ENCODE measurements around the gene MAP1A. TPM values are rescaled to one million over a fixed set of nuclear protein-coding genes. Genes with fewer than 3 reads are reported as not detected.

Gene MAP1A
- total RNA-seq, 2 donors from 2014 or later = 23.8 to 24.5 TPM

DNA sequence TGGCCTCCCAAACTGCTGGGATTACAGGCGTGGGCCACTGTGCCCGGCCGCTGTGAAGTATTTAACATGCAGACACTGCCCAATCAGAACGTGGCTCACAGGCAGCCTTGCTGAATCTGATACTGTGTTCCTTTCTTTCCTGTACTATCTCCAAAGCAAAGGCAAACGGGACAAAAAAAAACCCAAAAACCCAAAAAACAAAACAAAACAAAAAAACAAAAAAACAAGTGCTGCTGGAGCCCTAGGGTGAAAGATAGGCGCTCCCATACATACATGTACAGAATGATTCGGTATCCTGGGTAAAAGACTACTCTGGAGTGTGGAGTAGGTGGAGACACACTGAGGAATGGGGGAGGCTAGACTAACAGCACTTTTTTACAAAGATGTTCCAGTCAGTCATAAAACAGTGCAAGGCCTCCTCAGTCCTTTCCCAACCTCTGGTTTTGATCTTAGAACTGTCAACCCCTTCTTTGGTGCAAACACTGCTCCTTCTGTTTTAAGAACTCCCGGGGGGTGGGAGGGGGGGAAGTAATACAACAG lies 7.7 kb upstream of the MAP1A start:
- intact Hi-C loops (cut with DNase I) = loop anchor here in 1 of 2 donors (1.0 kb wide), 1 partner anchor 16 kb away; the partner anchor contains the start of gene TP53BP1
- peak in 1 of 2 donors; percentile 0 for ATAC-seq
- no peak for DNase-seq

DNA sequence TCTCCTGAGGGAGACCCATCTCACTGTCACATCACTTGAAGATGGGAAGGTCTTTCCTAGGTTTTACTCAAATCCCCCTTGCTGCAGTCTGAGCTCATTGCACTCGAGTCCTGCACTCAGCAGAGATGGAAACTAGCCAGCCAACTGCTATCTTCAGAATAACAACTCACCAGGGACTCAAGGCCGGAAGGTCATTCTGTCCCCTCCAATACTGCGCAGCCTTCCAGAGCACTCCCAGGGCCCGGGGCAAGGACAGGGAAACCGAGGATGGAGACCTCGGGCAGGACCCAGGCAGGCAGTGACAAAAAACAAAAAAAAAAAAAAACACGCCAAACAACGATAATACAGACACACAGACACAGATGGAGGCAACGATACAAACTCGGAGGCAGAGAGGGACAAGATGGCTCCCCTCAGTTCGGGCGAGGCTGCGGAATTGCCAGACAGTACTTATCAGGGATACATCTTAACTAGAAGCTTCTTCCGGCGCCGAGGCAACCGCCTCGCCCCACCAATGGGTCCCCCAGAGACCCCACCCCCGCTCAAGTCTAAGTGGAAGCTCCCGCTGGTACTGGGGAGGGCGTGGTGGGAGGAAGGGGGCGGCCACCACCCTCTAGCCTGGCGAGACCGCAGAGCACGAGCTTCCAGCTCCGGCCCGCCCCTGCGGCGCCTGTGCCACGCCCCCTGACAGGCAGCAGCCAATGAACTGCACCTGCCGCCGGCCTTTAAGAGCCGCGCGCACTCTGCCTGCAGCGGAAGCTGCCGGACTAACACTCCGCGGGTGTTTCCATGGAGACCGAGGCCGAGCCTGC lies 7.0 kb upstream of the MAP1A start:
- DNase-seq (peak; percentile 100), ATAC-seq (peak; percentile 97 to 99)
- intact Hi-C loops (cut with DNase I) = loop anchor here in 1 of 2 donors (1.0 kb wide), 1 partner anchor 17 kb away; the partner anchor contains the start of gene TP53BP1

DNA sequence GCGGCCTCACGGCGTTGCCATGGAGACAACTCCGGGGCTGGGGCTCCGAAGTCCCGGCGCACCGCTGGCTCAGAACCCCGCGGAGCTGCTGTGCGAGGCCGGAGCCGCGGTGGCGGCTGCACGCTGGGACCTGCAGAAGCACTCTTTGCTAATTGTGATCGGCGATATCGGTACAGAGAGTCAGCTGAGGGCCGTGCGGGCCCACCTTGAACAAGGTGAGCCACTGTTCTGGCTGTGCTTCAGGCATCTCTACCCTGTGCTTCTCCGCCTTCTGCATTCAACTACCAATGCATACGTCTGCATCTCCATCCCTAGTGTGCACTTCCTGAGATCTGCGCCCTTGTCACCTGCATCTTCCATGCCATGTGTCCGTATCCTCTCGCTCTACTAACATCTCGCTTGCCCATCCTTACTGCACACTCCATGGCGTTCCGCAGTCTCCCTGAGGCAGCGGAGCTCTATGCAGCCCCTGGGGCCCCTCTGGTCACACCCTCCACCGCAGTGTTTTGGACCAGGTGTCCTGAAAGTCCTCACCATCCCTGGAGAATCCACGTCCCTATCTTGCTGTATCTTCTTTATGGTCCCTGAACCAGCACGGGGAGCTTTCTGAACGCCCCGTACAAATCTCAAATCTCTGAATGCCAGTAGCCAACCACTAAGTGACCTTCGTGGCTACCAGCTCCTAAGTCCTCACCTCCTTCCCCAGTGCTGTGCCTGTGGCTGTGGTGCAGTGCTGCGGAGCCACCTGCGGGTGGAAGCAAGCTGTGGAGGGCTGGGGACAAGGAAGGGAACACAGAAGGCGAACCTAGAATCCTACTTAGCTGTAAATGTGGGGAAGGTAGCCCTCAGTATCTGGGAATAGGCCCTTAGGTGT lies 6.2 kb upstream of the MAP1A start:
- DNase-seq (no peak), ATAC-seq (no peak)
- intact Hi-C loops (cut with DNase I) = no loop called here

DNA sequence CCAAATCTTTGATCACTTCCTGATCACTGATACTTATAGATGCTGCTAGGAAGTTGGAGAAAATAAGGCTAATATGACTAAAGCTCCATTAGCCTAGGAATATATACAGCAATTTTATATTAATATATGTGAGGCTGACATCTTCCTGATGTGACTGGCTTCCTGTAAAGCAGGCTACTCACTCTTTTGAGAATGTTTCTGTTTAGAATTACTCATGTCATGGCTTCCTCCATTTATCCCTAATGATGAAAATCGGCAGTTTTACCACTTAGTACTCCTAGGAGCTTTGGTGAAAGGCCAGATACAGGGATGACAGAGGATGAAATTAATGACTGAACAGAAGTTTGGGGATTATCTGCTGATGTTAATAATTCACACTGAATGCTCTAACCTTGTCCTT lies 3.9 kb upstream of the MAP1A start:
- DNase-seq (no peak), ATAC-seq (no peak)
- intact Hi-C loops (cut with DNase I) = no loop called here

DNA sequence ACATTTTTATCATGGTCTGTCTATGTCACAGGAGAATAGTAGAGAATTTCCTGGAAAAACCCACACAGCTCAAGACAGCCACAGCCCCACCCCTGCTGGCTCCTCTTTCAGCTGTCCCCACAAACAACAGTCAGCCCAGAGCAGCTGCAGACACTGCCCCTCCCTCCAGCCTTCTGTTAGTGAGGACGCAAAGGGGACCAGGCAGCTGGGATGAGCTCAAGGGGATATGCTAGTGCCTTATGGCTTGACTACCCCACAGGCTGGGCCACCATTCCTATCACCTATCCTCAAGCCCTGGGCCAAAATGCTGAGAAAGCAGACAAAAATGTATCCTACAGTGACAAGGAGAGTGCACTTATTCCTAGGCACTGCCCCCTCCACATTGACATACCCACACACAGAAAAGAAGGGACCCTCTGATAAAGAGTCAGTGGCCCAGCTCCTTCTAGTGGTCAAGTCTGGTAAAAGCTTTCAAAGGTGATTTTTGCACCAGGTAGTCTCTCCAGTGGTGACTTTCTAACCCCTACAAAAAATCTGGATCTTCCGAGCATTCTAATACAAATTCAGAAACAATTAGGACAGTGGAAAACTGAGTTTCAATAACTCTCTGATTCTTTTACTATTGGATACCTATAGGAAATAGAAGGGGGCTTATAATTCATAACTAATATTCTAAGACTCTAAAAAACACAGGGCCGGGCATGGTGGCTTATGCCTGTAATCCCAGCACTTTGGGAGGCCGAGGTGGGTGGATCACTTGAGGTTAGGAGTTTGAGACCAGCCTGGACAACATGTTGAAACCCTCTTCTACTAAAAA lies 3.0 kb upstream of the MAP1A start:
- DNase-seq (peak; percentile 59), ATAC-seq (no peak)
- intact Hi-C loops (cut with DNase I) = no loop called here

DNA sequence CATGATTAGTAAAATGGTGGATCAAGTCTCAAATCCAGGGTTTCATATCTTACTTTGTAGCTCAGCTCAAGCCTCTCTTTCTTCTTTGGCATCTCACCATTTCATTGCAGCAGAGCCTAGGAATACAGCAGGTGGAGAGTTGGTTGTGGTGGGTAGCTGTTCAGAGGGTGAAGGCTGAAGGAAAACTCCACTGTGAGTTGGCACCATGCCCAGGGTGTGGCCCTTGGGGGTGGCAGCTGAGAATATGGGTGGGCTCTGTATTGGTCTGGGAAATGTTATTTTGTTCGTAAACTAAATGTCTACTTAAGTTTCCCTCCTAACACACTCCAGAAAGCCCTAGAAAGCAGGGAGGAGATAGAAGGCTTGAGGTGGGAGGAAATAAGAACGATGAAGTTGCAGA lies 1.7 kb upstream of the MAP1A start:
- ATAC-seq (no peak), DNase-seq (no peak)
- intact Hi-C loops (cut with DNase I) = no loop called here

DNA sequence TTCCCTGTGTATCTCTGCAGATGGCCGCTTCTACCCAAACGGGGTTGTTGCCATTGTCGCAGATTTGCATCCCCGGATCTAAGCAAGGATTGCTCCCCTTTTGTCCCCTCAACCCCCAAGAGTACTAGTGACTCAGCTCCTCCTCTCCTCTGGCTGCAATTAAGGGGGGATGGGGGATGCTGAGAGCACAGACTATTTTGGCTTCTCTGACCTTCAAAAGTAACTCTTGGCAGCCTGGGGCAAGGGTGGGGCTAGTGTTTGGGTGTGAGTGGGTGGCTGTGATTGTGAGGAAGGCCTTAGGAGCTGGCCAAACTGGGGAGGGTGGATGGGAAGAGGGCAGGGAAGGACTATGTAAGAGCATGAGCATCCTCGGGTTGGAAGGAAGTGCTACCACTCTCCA lies 1.2 kb upstream of the MAP1A start:
- intact Hi-C loops (cut with DNase I) = no loop called here
- peak; percentile 53 to 75 for ATAC-seq

DNA sequence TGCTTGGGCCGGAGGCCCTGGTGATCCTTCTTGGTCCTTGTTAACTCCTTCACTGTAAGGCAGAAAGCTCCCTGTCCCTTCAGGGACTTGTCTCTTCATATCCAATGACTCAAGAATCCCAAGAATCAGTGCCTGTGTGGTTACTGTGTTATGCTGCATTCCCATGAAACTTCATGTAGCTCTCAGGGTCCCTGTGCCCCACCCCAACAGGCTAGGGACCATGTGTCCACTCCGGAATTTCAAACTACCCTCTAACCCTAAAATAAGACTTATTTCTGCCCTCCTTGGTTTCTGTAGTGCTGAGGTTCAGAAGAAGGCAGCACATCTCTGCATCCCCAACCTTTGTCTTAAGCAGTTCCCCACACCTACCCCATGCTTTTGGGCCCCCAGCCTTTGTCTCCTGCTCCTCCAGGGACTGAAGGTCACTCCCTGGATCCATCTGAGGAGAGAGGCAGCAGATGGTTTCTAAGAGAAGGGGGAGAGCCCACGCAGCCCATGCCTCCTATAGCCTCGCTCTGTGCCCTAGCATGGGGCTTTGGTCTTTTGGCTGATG lies 531 bp upstream of the MAP1A start:
- intact Hi-C loops (cut with DNase I) = no loop called here
- DNase-seq (no peak), ATAC-seq (peak in 1 of 2 donors; percentile 6)

More for the DNA sequence above, 1.2 kb upstream of the MAP1A start:
- DNase-seq = peak; percentile 75

DNA sequence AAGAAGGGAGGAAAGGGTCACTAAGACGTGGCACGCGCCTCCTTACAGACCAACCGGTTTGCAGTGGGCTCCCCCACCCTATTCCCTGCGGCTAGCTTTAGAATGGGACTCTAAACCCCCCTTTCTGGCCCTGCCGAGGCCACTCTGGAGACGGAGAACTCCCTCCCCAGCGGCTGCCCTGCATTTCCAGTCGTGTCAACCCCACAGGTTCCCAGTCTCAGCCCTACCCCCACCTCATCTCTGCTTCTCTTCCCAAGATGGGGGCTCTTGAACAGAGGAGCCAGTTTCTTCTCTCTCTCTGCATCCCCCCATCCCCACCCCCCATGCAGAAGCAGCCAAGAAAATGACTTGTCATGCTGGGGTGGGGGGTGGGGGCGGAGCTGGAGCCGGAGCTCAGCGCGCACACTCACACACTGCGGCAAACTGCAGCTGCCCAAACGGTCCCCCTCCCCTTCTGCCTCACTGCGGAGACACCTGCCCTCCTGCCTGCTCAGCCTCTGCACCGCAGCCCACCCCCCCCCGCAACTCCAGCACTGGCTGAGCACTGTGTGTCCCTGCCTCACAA lies 871 bp downstream of the MAP1A start:
- intact Hi-C loops (cut with DNase I) = no loop called here
- no peak for DNase-seq
- peak; percentile 56 to 59 for ATAC-seq

DNA sequence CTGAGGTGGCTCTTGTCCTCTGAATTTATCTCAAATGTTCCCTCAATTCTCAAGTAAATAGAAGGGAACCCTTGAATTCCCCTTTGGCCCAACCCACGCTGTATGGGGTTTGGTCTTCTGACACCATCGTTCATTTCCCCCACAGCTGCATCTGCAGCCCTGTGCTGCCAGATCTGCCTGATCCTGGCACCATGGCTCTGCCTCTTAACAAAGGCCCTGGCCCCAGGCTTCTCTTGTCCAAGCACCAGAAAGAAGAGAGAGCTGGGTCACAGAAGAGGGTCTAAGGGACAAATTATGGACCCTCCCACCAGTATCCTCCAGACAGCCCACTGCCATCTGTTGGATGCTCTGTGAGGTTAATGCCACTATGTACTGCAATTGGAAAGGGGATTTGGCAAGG lies 1.8 kb downstream of the MAP1A start:
- intact Hi-C loops (cut with DNase I) = no loop called here
- DNase-seq = no peak
- no peak for ATAC-seq

DNA sequence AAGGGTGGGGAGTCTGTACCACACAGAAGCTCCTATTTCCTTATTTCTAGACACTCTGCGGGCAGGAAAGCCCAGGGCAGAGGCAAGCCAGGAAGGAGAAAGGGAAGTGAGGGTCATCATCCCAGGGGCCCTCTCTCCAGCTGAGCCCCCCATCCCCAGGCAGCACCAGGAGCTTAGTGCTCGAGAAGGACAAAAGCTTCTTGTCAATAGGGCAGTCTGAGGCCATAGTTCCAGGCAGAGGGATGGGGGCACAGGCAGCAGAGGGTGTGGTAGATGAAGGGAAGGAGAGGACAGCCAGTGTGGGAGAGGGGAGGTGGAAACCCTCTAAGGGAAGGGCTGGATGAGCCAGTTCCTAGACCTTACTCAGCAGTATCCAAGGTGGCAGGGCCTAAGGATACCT lies 2.7 kb downstream of the MAP1A start:
- ATAC-seq = no peak
- DNase-seq = no peak
- intact Hi-C loops (cut with DNase I) = no loop called here

DNA sequence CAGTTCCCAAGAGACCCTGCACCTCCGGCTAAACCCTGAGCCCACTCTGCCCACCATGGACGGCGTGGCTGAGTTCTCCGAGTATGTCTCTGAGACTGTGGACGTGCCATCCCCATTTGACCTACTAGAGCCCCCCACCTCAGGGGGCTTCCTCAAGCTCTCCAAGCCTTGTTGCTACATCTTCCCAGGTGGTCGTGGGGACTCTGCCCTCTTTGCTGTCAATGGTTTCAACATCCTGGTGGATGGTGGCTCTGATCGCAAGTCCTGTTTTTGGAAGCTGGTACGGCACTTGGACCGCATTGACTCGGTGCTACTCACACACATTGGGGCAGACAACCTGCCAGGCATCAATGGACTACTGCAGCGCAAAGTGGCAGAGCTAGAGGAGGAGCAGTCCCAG lies 4.0 kb downstream of the MAP1A start:
- DNase-seq = no peak
- no peak for ATAC-seq
- intact Hi-C loops (cut with DNase I) = no loop called here

DNA sequence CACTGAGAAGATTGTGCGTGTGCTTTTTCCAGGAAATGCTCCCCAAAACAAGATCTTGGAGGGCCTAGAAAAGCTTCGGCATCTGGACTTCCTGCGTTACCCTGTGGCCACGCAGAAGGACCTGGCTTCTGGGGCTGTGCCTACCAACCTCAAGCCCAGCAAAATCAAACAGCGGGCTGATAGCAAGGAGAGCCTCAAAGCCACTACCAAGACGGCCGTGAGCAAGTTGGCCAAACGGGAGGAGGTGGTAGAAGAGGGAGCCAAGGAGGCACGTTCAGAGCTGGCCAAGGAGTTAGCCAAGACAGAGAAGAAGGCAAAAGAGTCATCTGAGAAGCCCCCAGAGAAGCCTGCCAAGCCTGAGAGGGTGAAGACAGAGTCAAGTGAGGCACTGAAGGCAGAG lies 4.8 kb downstream of the MAP1A start:
- intact Hi-C loops (cut with DNase I) = no loop called here
- ATAC-seq (no peak), DNase-seq (no peak)

DNA sequence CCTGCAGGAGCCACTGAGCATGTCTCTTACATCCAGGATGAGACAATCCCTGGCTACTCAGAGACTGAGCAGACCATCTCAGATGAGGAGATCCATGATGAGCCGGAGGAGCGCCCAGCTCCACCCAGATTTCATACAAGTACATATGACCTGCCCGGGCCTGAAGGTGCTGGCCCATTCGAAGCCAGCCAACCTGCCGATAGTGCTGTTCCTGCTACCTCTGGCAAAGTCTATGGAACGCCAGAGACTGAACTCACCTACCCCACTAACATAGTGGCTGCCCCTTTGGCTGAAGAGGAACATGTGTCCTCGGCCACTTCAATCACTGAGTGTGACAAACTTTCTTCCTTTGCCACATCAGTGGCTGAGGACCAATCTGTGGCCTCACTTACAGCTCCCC lies 6.2 kb downstream of the MAP1A start:
- intact Hi-C loops (cut with DNase I) = no loop called here
- no peak for DNase-seq
- no peak for ATAC-seq

DNA sequence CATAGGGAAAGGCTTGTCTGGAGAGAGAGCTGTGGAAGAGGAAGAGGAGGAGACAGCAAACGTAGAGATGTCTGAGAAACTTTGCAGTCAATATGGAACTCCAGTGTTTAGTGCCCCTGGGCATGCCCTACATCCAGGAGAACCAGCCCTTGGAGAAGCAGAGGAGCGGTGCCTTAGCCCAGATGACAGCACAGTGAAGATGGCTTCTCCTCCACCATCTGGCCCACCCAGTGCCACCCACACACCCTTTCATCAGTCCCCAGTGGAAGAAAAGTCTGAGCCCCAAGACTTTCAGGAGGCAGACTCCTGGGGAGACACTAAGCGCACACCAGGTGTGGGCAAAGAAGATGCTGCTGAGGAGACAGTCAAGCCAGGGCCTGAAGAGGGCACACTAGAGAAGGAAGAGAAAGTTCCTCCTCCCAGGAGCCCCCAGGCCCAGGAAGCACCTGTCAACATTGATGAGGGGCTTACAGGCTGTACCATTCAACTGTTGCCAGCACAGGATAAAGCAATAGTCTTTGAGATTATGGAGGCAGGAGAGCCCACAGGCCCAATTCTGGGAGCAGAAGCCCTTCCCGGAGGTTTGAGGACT lies 6.9 kb downstream of the MAP1A start:
- no peak for ATAC-seq
- intact Hi-C loops (cut with DNase I) = no loop called here
- no peak for DNase-seq

DNA sequence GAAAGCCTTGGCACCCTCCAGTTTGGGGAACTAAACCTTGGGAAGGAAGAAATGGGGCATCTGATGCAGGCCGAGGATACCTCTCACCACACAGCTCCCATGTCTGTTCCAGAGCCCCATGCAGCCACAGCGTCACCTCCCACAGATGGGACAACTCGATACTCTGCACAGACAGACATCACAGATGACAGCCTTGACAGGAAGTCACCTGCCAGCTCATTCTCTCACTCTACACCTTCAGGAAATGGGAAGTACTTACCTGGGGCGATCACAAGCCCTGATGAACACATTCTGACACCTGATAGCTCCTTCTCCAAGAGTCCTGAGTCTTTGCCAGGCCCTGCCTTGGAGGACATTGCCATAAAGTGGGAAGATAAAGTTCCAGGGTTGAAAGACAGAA lies 7.7 kb downstream of the MAP1A start:
- DNase-seq (no peak), ATAC-seq (no peak)
- intact Hi-C loops (cut with DNase I) = no loop called here

DNA sequence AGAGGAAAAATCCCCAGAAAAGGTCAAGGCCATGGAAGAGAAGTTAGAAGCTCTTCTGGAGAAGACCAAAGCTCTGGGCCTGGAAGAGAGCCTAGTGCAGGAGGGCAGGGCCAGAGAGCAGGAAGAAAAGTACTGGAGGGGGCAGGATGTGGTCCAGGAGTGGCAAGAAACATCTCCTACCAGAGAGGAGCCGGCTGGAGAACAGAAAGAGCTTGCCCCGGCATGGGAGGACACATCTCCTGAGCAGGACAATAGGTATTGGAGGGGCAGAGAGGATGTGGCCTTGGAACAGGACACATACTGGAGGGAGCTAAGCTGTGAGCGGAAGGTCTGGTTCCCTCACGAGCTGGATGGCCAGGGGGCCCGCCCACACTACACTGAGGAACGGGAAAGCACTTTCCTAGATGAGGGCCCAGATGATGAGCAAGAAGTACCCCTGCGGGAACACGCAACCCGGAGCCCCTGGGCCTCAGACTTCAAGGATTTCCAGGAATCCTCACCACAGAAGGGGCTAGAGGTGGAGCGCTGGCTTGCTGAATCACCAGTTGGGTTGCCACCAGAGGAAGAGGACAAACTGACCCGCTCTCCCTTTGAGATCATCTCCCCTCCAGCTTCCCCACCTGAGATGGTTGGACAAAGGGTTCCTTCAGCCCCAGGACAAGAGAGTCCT lies 9.0 kb downstream of the MAP1A start:
- intact Hi-C loops (cut with DNase I) = no loop called here
- ATAC-seq = no peak
- DNase-seq = no peak
